ENCODE results near the gene CTNNA2. TPM values are rescaled to one million over a fixed set of nuclear protein-coding genes. Genes with fewer than 3 reads are reported as not detected.

The CTNNA2 gene
- total and polyA plus RNA-seq, 2 of the 8 experiments (the other 6 are each of a cell fraction or from before 2014, with no cell fraction given), result 3.9 to 9.0 TPM

DNA sequence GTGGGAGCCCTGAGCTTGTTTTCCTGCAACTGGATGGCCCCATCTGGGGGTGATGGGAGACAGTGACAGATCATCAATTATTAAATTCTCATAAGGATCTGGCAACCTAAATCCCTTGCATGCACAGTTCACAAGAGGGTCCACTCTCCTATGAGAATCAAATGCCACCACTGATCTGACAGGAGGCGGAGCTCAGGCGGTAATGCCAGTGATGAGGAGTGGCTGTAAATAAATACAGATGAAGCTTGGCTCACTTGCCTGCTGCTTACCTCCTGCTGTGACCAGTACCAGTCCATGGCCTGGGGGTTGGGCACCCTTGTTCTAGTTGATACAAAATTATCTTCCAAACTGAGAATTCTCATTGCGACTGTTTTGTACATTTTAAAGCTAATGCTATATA lies 258.6 kb downstream of the CTNNA2 start:
- Histone ChIP-seq H3K36me3 (ENCODE audit: control insufficient read depth in 2 of 4, insufficient read depth in 4 of 4, low read length in 3 of 4) (no peaks in the 10 kb centered on the region), H3K27ac (ENCODE audit: low read depth, low read length) (no peak overlapping the region), H3K4ac (replicated peaks; ENCODE audit: insufficient read length, low read depth, low read length) (no peak overlapping the region), H2BK5ac (ENCODE audit: low read depth, low read length) (no peak overlapping the region), H2BK12ac (ENCODE audit: low read depth, low read length) (no peak overlapping the region), H3K4me3 (ENCODE audit: extremely low read depth in 1 of 4, insufficient read depth in 2 of 4, low read depth in 3 of 4, low read length in 4 of 4) (no peak overlapping the region), H3K56ac (replicated peaks; ENCODE audit: insufficient read length, low read depth, low read length) (no peak overlapping the region), H2AFZ (ENCODE audit: low read length) (no peak overlapping the region), H4K20me1 (replicated peaks in 1 of 2; ENCODE audit: control insufficient read depth in 1 of 2, insufficient read depth in 2 of 2, low read length in 2 of 2) (no peaks in the 10 kb centered on the region), H3K79me2 (ENCODE audit: control insufficient read depth in 1 of 2, insufficient read depth in 2 of 2, low read length in 2 of 2) (no peaks in the 10 kb centered on the region), H4K5ac (ENCODE audit: insufficient read length, low read depth, low read length) (no peak overlapping the region), H4K8ac (ENCODE audit: extremely low read depth, insufficient read depth, low read length) (no peak overlapping the region), H3K23me2 (ENCODE audit: low read depth, low read length) (no peaks in the 10 kb centered on the region; the same call in 1 of the 2 replicates), H3K27me3 (replicated peaks in 1 of 4; ENCODE audit: control insufficient read depth in 3 of 4, extremely low read depth in 1 of 4, insufficient read depth in 3 of 4, low read length in 3 of 4) (no peaks in the 10 kb centered on the region), H4K91ac (replicated peaks; ENCODE audit: insufficient read length, low read length) (no peak overlapping the region), H3K14ac (ENCODE audit: insufficient read length) (no peak overlapping the region), H3K23ac (ENCODE audit: insufficient read length) (no peak overlapping the region), H3K4me2 (ENCODE audit: insufficient read depth in 1 of 2, low read depth in 2 of 2, low read length in 2 of 2) (no peak overlapping the region), H2BK15ac (ENCODE audit: low read length) (no peak overlapping the region), H2AK5ac (ENCODE audit: low read depth, low read length) (no peak overlapping the region), H3K79me1 (ENCODE audit: low read depth, low read length) (no peaks in the 10 kb centered on the region), H2BK120ac (replicated peaks; ENCODE audit: low read depth, low read length) (no peak overlapping the region), H3K4me1 (replicated peaks in 1 of 4; ENCODE audit: control insufficient read depth in 3 of 4, insufficient read depth in 4 of 4, low read length in 3 of 4) (peaks cover 0 to 3% (median 0%) of the 10 kb centered on the region in 4 experiments; a peak in 1 of 7 replicates), H3K18ac (ENCODE audit: extremely low read depth, low read length) (no peak overlapping the region), H3K9me3 (ENCODE audit: insufficient read depth in 2 of 2, low read depth in 1 of 2, low read length in 1 of 2) (no peaks in the 10 kb centered on the region), H3K9ac (replicated peaks in 1 of 4; ENCODE audit: extremely low read depth in 1 of 4, low read depth in 3 of 4, low read length in 3 of 4) (no peak overlapping the region), H2BK20ac (ENCODE audit: low read length) (no peak overlapping the region)
- no peak for TF ChIP-seq YY1 (IDR thresholded peaks at IDR 0.05; ENCODE audit: low read depth, low read length)
- no peak for TF ChIP-seq BRCA1 (IDR thresholded peaks at IDR 0.05; ENCODE audit: low read depth, low read length)
- no peak for TF ChIP-seq CTCF (IDR thresholded peaks at IDR 0.05; ENCODE audit: control extremely low read depth in 1 of 3, insufficient read depth in 1 of 3, low read depth in 1 of 3, low read length in 3 of 3)
- no peak for TF ChIP-seq E2F6 (IDR thresholded peaks at IDR 0.05)
- FAIRE-seq (no peak), DNase-seq (ENCODE audit: low read depth in 1 of 2, low spot score in 2 of 2) (no peak)
- ChIA-PET POLR2A (ENCODE audit: partially characterized antibody) (interaction anchor here (0.7 kb wide), 2 partner anchors 10 kb away, joined by 3 to 4 read pairs; no protein-coding TSS in a partner anchor), CTCF (ENCODE audit: partially characterized antibody) (interaction anchor here (0.6 to 1.7 kb wide), 5 partner anchors 9 to 344 kb away, joined by 3 to 5 read pairs (median 3); no protein-coding TSS in a partner anchor)
- 77% methylated on average over 3 of the region's 3 CpGs; no CpG with 5 or more reads in 1 of the 2 experiments for WGBS, 2 experiments (ENCODE audit: extremely low coverage in 1 of 2, insufficient coverage in 1 of 2, insufficient read length in 1 of 2, insufficient replicate concordance in 2 of 2, low coverage in 1 of 2, low lambda C conversion rate in 2 of 2, missing lambda C conversion rate in 1 of 2)

Data from H1 (cell line).